Measurements from ENCODE around the gene SSH2.
"Not testable (repeated sequence)": the region's sequence is repeated elsewhere in the genome, so short reads cannot be mapped to it uniquely, and the experiment has no call there.

SSH2 gene

GRCh38 chr17:29653995-29654714 lies 275.9 kb downstream of the SSH2 start:
- Histone ChIP-seq H3K36me3 (ENCODE audit: insufficient read depth) (no peaks in the 10 kb centered on the region), H3K27ac (no peak overlapping the region), H3K4me2 (no peak overlapping the region), H3K9ac (no peak overlapping the region), H3K4me3 (IDR thresholded peaks at IDR 0.05; ENCODE audit: insufficient read depth, low read depth, low read length) (no peak overlapping the region), H3K79me2 (ENCODE audit: insufficient read depth, low read depth) (no peaks in the 10 kb centered on the region), H3K4me1 (ENCODE audit: low read depth, poor library complexity, severe bottlenecking) (peaks cover 4% of the 10 kb centered on the region), H4K20me1 (ENCODE audit: insufficient read depth) (no peaks in the 10 kb centered on the region), H2AFZ (ENCODE audit: low read depth) (no peak overlapping the region), H3K27me3 (ENCODE audit: insufficient read depth, low read depth) (no peaks in the 10 kb centered on the region)
- no peak for TF ChIP-seq CTCF (conservative IDR thresholded peaks at IDR 0.05; ENCODE audit: low read depth, low read length)

GRCh38 chr17:29652976-29653375 lies 277.1 kb downstream of the SSH2 start:
- Histone ChIP-seq H3K4me2 (no peak overlapping the region), H3K9ac (no peak overlapping the region), H3K27me3 (ENCODE audit: insufficient read depth, low read depth) (no peaks in the 10 kb centered on the region), H3K4me3 (IDR thresholded peaks at IDR 0.05; ENCODE audit: insufficient read depth, low read depth, low read length) (no peak overlapping the region), H3K4me1 (ENCODE audit: low read depth, poor library complexity, severe bottlenecking) (no peaks in the 10 kb centered on the region), H2AFZ (ENCODE audit: low read depth) (no peak overlapping the region), H3K79me2 (ENCODE audit: insufficient read depth, low read depth) (no peaks in the 10 kb centered on the region), H3K36me3 (ENCODE audit: insufficient read depth) (no peaks in the 10 kb centered on the region), H4K20me1 (ENCODE audit: insufficient read depth) (no peaks in the 10 kb centered on the region), H3K27ac (no peak overlapping the region)
- no peak for TF ChIP-seq CTCF (conservative IDR thresholded peaks at IDR 0.05; ENCODE audit: low read depth, low read length)

GRCh38 chr17:29651913-29652312 lies 278.1 kb downstream of the SSH2 start:
- H4K20me1 ChIP-seq (ENCODE audit: insufficient read depth); H3K36me3 ChIP-seq (ENCODE audit: insufficient read depth); H3K4me2 ChIP-seq; H2AFZ ChIP-seq (ENCODE audit: low read depth); H3K4me3 ChIP-seq (IDR thresholded peaks at IDR 0.05; ENCODE audit: insufficient read depth, low read depth, low read length); H3K9ac ChIP-seq; H3K27ac ChIP-seq; H3K79me2 ChIP-seq (ENCODE audit: insufficient read depth, low read depth); H3K4me1 ChIP-seq (ENCODE audit: low read depth, poor library complexity, severe bottlenecking); H3K27me3 ChIP-seq (ENCODE audit: insufficient read depth, low read depth): not testable (repeated sequence)

GRCh38 chr17:29650396-29650795 lies 279.6 kb downstream of the SSH2 start:
- no peaks in the 10 kb centered on the region for H3K4me1 ChIP-seq (ENCODE audit: low read depth, poor library complexity, severe bottlenecking)
- H3K27me3 ChIP-seq (ENCODE audit: insufficient read depth, low read depth): no peaks in the 10 kb centered on the region
- no peaks in the 10 kb centered on the region for H3K79me2 ChIP-seq (ENCODE audit: insufficient read depth, low read depth)
- H3K36me3 ChIP-seq (ENCODE audit: insufficient read depth): no peaks in the 10 kb centered on the region
- no peaks in the 10 kb centered on the region for H4K20me1 ChIP-seq (ENCODE audit: insufficient read depth)
- H3K4me2 ChIP-seq: no peak overlapping the region
- no peak overlapping the region for H2AFZ ChIP-seq (ENCODE audit: low read depth)
- H3K27ac ChIP-seq: no peak overlapping the region
- no peak for TF ChIP-seq CTCF (conservative IDR thresholded peaks at IDR 0.05; ENCODE audit: low read depth, low read length)
- no peak overlapping the region for H3K9ac ChIP-seq
- H3K4me3 ChIP-seq (IDR thresholded peaks at IDR 0.05; ENCODE audit: insufficient read depth, low read depth, low read length): no peak overlapping the region

- no peak for TF ChIP-seq CTCF (conservative IDR thresholded peaks at IDR 0.05; ENCODE audit: low read depth, low read length)
- Histone ChIP-seq H3K27me3 (ENCODE audit: insufficient read depth, low read depth) (no peaks in the 10 kb centered on the region), H3K4me2 (no peak overlapping the region), H3K79me2 (ENCODE audit: insufficient read depth, low read depth) (no peaks in the 10 kb centered on the region), H4K20me1 (ENCODE audit: insufficient read depth) (no peaks in the 10 kb centered on the region), H3K4me1 (ENCODE audit: low read depth, poor library complexity, severe bottlenecking) (no peaks in the 10 kb centered on the region), H3K36me3 (ENCODE audit: insufficient read depth) (no peaks in the 10 kb centered on the region), H2AFZ (ENCODE audit: low read depth) (no peak overlapping the region), H3K9ac (no peak overlapping the region), H3K4me3 (IDR thresholded peaks at IDR 0.05; ENCODE audit: insufficient read depth, low read depth, low read length) (no peak overlapping the region), H3K27ac (no peak overlapping the region)
These were observed 280.7 kb downstream of the SSH2 start for GRCh38 chr17:29649359-29649758.

Measured in KMS-11 (cell line).